Coronary artery (tissue), 2 donors: ENCODE data around the gene LRFN2.

Source experiments
- DNase-seq: peaks from one replicate; pipeline ENCODE4 v3.0.0-alpha.2; 2017; ENCODE audit warnings: low spot score
- H3K27ac ChIP-seq, 2 donors: fragments of 200-600 bp; sonication (generic); one replicate each; pipeline ENCODE4 v1.5.1; 2016 to 2019
- H3K4me3 ChIP-seq: fragments of 200-600 bp; sonication (generic); 2 replicates; pipeline ENCODE4 v1.5.1; 2016; ENCODE audit warnings: mild to moderate bottlenecking, moderate library complexity
- TF ChIP-seq, protein P1 (sequence below): fragments of 200-600 bp; sonication (generic); IDR thresholded peaks from one replicate; pipeline ENCODE4 v1.5.1; 2019; ENCODE audit warnings: antibody characterized with exemption

The LRFN2 gene

DNA sequence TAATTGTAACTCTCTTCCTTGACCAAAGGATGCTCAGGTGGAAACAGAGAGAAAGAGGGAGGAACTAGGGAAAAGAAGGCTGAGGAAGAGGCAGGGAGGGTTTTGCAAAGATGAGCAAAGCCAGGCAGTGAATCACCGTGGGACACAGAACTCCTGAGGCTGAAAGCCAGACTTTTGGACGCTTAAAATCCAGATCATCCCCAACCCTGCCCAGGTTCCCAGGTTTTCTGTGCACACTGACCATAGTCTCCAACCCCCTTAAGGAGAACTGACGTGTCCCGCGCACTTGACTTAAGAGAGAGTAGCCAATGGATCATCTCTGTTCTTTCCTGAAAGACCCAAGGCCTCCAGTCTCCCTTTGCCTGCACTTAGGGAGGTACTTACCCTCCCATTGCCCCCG, 75.3 kb downstream of the LRFN2 start:
- H3K27ac ChIP-seq, result no peak overlapping the region
- TF ChIP-seq, protein P1, sequence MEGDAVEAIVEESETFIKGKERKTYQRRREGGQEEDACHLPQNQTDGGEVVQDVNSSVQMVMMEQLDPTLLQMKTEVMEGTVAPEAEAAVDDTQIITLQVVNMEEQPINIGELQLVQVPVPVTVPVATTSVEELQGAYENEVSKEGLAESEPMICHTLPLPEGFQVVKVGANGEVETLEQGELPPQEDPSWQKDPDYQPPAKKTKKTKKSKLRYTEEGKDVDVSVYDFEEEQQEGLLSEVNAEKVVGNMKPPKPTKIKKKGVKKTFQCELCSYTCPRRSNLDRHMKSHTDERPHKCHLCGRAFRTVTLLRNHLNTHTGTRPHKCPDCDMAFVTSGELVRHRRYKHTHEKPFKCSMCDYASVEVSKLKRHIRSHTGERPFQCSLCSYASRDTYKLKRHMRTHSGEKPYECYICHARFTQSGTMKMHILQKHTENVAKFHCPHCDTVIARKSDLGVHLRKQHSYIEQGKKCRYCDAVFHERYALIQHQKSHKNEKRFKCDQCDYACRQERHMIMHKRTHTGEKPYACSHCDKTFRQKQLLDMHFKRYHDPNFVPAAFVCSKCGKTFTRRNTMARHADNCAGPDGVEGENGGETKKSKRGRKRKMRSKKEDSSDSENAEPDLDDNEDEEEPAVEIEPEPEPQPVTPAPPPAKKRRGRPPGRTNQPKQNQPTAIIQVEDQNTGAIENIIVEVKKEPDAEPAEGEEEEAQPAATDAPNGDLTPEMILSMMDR, result no peak
- no peak for DNase-seq

DNA sequence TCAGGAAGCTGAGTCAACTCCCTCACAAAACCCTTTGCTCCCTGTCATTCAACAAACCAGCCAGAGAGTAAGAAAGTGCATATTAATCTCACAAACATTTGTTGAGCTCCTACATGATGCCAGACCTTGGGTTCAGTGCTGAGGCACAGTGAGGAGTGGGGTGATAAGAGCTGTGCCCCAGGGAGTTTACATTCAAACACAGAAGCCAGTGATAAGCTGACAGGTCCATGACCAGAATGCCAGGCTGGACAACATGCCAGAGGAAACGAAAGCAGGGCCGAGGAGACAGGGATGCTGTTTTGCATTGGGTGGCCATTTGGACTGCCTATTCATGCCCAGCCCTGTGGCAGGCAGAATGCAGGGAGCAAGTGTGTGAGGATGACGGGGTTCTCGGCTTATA, 76.7 kb downstream of the LRFN2 start:
- no peak for DNase-seq
- H3K27ac ChIP-seq, result no peak overlapping the region
- TF ChIP-seq, protein P1, result no peak
- H3K4me3 ChIP-seq, result no peak overlapping the region

More for the DNA sequence above, 75.3 kb downstream of the LRFN2 start:
- no peak overlapping the region for H3K4me3 ChIP-seq

DNA sequence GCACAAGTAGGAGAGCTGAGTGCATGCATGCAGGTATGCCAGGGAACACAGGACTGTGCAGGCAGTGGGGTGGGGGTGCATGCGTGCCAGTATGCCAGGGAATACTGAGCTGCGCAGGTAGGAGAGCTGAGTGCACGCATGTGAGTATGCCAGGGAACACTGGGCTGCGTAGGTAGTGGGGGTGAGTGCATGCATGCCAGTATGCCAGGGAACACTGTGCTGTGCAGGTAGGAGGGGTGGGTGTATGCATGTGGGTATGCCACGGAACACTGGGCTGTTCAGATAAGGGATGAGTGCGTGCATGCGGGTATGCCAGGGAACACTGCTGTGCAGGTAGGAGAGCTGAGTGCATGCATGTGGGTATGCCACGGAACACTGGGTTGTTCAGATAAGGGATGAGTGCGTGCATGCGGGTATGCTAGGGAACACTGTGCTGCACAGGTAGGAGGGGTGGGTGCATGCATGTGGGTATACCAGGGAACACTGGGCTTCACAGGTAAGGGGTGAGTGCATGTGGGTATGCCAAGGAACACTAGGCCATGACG, 77.4 kb downstream of the LRFN2 start:
- TF ChIP-seq, protein P1, result no peak
- Histone ChIP-seq H3K27ac (no peak overlapping the region), H3K4me3 (no peak overlapping the region)
- DNase-seq, result no peak

DNA sequence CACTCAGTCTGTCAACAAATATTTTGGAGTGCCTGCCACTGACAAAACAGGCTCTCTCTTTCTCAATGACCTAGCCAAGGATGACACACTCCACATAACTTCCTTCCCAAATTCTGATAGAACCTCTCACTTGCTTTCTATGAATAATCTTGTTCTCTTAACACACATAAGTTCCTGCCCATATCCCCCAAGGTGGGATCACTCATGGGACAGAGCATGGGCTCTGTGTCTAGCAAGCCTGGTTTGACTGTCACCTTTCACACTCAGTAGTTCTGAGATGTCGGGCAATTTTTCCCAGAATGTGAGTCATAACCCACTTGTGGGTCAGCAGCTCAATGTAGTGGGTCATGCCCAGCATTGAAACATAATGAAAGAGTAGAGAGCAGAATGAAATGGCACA, 78.1 kb downstream of the LRFN2 start:
- H3K27ac ChIP-seq, result no peak overlapping the region
- TF ChIP-seq, protein P1, result no peak

DNA sequence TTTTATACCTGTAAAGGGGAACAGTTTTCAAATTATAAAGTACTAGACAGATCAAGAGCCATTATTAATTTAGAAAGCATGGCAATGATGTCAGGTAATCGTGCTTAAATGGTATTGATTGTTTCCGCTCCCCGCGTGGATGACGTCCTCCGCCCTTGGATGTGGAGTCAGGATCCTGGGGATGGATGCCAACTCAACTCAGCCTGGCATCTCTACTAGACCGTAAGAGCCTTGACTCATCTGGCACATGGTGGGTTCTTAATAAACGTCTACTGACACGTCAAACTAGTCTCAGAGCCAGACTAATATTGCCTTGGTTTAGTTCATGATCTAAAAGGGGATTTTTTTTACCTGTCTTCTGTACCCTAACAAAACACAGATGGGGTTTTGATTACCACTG, 80.2 kb downstream of the LRFN2 start:
- DNase-seq, result no peak
- H3K27ac ChIP-seq, result no peak overlapping the region
- TF ChIP-seq, protein P1, result no peak
- H3K4me3 ChIP-seq, result no peak overlapping the region

More for the DNA sequence above, 78.1 kb downstream of the LRFN2 start:
- H3K4me3 ChIP-seq, result no peak overlapping the region
- no peak for DNase-seq

DNA sequence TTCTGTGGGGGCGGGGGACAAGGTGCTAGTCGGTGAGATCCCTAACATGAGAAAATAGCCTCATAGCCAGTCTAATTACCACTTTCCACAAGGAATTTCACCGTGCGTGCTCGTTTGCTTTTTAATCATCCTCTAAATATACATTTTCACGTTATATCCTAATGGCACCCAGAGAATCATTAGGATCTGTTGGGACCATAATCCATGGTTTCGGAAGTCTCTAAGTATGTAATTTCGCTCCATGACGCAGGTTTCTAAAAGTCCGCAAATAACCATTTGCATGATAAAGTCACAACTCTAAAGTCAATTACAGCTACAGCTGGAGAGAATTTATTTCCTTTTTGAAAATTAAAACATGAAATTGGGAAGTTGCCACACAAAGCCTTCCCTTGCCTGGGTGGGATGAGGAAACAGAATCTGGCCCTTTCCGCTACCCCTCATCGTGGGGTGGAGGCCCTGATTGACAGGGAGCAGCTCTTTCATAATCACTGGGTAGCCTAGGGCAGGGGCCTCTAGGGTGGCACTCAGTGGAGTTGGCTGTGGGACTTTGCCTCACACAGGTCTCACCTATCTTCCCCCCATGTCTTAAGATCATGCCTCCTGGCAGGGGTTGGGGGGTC, 81.9 kb downstream of the LRFN2 start:
- no peak overlapping the region for H3K4me3 ChIP-seq
- DNase-seq, result no peak
- TF ChIP-seq, protein P1, result no peak

DNA sequence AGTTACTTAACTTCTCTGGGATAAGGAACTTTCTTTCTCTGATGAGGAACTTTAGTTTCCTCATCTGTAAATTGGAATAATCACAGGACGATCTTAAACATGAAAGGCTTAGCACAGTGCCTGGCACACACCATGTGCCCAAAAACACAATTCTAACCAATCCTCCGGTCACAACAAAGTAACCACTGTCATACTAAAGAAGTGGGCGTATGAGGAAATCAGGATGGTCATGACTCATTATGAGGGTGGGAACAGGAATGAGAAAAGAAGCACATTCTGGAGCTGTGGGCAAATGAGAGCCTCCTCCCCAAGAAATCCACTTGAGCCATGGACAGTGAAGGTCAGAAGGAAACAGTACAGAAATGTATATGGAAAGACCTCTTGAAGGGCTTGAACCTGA, 82.9 kb downstream of the LRFN2 start:
- TF ChIP-seq, protein P1, result no peak
- DNase-seq, result no peak

More for the DNA sequence above, 81.9 kb downstream of the LRFN2 start:
- no peak overlapping the region for H3K27ac ChIP-seq

More for the DNA sequence above, 82.9 kb downstream of the LRFN2 start:
- no peak overlapping the region for H3K4me3 ChIP-seq
- H3K27ac ChIP-seq, result no peak overlapping the region
